ENCODE measurements around the gene MARK1.

MARK1 gene

DNA sequence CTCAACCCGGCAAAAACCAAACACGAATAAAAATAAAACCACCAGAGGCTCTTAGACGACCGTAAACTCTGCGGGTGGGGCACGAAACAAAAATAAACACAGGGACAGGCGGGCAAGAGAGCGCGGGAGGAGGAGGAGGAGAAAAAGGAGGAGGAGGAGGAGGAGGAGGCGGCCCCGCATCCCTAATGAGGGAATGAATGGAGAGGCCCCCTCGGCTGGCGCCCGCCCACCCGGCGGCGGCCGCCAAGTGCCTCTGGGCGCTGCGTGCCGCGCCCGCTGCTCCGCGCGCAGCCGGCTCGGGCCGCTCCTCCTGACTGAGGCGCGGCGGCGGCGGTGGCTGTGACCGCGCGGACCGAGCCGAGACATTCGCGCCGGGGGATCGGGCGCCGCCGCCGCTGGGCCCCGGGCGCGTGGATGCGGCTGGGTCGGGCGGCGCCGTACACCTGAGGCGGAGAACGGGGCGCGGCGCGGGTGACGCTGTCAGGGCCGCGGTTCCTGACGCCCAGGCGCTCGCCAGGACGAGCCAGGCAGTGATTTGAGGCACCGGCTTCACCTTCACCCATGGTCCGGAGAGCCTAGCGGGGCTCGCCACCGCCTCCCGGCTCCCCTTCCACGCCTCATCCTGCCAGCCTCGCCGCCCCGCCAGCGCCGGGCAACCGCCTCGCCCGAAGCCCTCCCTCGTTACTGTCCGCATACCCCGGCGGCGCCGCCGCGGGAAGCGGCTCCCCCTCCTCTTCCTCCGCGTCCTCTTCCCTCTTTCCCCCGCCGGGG is at the start of gene MARK1:
MARK1 (plus strand) TSS at position 229 of the 771 bp plus-strand sequence. CDS start 687 bp downstream, outside the sequence.
- Histone ChIP-seq H3K9me3 (no peaks in the 10 kb centered on the region), H3K36me3 (no peaks in the 10 kb centered on the region), H3K27ac (no peak within 1 kb of the TSS), H3K4me1 (ENCODE audit: control insufficient read depth in 1 of 2, insufficient read depth in 1 of 2, low read depth in 1 of 2, low read length in 1 of 2) (peaks cover 0 to 7% of the 10 kb centered on the region in 2 experiments), H3K27me3 (peaks cover 100% of the 10 kb centered on the region), H3K4me3 (ENCODE audit: low read depth in 1 of 2, low read length in 1 of 2) (peak within 1 kb of the TSS in 1 of 2 experiments; percentile 24)
- TF ChIP-seq, protein P1, sequence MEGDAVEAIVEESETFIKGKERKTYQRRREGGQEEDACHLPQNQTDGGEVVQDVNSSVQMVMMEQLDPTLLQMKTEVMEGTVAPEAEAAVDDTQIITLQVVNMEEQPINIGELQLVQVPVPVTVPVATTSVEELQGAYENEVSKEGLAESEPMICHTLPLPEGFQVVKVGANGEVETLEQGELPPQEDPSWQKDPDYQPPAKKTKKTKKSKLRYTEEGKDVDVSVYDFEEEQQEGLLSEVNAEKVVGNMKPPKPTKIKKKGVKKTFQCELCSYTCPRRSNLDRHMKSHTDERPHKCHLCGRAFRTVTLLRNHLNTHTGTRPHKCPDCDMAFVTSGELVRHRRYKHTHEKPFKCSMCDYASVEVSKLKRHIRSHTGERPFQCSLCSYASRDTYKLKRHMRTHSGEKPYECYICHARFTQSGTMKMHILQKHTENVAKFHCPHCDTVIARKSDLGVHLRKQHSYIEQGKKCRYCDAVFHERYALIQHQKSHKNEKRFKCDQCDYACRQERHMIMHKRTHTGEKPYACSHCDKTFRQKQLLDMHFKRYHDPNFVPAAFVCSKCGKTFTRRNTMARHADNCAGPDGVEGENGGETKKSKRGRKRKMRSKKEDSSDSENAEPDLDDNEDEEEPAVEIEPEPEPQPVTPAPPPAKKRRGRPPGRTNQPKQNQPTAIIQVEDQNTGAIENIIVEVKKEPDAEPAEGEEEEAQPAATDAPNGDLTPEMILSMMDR (IDR thresholded peaks at IDR 0.05): no peak

DNA sequence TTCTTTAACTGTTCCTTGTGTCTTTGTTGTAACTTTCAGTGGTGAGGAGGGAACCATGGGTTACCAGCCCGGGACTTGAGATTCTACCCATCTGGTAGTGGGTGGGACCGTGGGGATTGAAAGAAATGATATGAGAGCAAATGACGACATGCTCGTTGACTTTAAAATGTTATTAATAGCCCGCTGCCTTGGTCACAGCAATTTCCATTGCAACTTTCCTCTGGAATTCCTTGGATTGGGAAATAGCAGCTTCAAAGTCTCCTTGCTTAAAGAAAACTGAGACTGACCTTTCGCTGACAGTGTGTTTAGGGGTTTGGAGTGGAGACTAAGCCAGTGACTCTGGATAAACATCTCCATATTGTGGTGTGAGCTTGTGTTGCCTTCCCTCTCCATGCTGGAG is 44.2 kb upstream of the MARK1 start:
- Histone ChIP-seq H3K36me3 (no peaks in the 10 kb centered on the region), H3K4me3 (ENCODE audit: low read depth in 1 of 2, low read length in 1 of 2) (no peak overlapping the region), H3K27me3 (no peaks in the 10 kb centered on the region), H3K9me3 (no peaks in the 10 kb centered on the region), H3K4me1 (ENCODE audit: control insufficient read depth in 1 of 2, insufficient read depth in 1 of 2, low read depth in 1 of 2, low read length in 1 of 2) (no peaks in the 10 kb centered on the region), H3K27ac (no peak overlapping the region)
- TF ChIP-seq, protein P1 (IDR thresholded peaks at IDR 0.05): no peak

DNA sequence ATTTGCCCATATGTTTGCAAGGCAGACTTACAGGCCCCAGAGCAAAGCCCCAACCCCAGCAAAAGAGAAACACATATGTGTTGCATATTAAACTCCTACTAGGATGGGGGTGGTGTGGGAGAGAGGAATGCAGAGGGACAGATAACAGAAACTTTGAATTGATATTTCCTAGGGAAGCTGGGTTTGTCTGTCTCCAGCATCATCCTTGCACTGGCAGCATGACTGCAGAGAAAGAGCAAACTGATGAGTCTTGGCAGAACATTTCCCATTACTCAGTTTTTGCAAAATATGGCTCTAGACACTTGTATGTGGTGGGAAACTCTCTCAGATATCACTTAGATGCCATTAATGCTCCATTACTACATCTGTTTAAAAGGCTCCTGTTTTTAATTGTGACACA is 43.8 kb upstream of the MARK1 start:
- Histone ChIP-seq H3K4me1 (ENCODE audit: control insufficient read depth in 1 of 2, insufficient read depth in 1 of 2, low read depth in 1 of 2, low read length in 1 of 2) (no peaks in the 10 kb centered on the region), H3K27me3 (no peaks in the 10 kb centered on the region), H3K9me3 (no peaks in the 10 kb centered on the region), H3K4me3 (ENCODE audit: low read depth in 1 of 2, low read length in 1 of 2) (no peak overlapping the region), H3K36me3 (no peaks in the 10 kb centered on the region), H3K27ac (no peak overlapping the region)
- TF ChIP-seq, protein P1 (IDR thresholded peaks at IDR 0.05): no peak

DNA sequence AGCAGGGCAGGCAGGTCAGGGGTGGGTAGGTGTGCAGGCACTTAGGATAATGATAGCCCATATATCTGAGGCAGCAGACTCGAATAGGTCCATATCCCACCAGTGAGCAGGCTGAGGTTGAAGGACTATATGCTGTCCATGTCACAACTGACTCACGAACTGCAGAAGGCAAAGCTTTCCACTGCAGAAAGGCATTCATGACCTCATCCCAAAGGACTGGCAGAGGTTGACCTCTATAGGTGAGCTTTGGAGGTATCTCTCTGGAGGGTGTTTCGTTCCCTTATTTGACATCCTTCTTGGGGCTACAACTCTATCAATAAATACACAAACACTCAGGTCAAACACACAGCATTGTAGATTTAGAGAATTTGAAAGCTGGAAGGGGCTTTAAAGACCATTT is 42.8 kb upstream of the MARK1 start:
- H3K36me3 ChIP-seq: no peaks in the 10 kb centered on the region
- H3K27me3 ChIP-seq: no peaks in the 10 kb centered on the region
- TF ChIP-seq, protein P1 (IDR thresholded peaks at IDR 0.05): no peak
- H3K4me1 ChIP-seq (ENCODE audit: control insufficient read depth in 1 of 2, insufficient read depth in 1 of 2, low read depth in 1 of 2, low read length in 1 of 2): no peaks in the 10 kb centered on the region
- no peak overlapping the region for H3K4me3 ChIP-seq (ENCODE audit: low read depth in 1 of 2, low read length in 1 of 2)
- H3K9me3 ChIP-seq: no peaks in the 10 kb centered on the region
- H3K27ac ChIP-seq: no peak overlapping the region

DNA sequence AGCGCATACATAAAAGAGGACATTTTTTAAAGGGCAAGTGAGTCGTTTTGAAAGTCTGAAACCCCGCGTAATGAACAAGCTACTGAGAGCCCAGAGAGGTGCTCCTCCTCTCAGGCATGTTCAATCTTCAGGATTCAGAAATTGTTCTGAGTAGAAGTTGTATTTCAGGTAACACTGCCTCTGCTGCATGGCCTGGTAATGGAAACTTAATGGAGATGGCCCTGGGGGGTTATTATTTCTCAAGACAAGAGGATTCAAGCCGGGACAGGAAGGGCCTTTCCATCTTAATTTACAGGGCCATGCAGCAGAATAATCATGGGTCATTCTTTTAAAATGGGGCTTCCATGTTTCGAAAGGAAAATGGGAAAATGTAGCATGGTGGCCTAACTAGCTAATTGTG is 42.1 kb upstream of the MARK1 start:
- TF ChIP-seq, protein P1 (IDR thresholded peaks at IDR 0.05): no peak
- H3K27ac ChIP-seq: no peak overlapping the region
- H3K27me3 ChIP-seq: no peaks in the 10 kb centered on the region
- H3K36me3 ChIP-seq: no peaks in the 10 kb centered on the region
- H3K4me1 ChIP-seq (ENCODE audit: control insufficient read depth in 1 of 2, insufficient read depth in 1 of 2, low read depth in 1 of 2, low read length in 1 of 2): no peaks in the 10 kb centered on the region
- no peak overlapping the region for H3K4me3 ChIP-seq (ENCODE audit: low read depth in 1 of 2, low read length in 1 of 2)
- no peaks in the 10 kb centered on the region for H3K9me3 ChIP-seq
